Measurements from ENCODE around the gene DHX36. TPM values are rescaled to one million over a fixed set of nuclear protein-coding genes. Genes with fewer than 3 reads are reported as not detected.

Gene DHX36
- total RNA-seq, 6 experiments from 2014 or later = 17.6 to 39.1 (median 22.7) TPM

- DNase-seq (no peak), ATAC-seq (peak in 1 of 4 donors; percentile 43)
- Histone ChIP-seq H3K4me3 (no peak overlapping the region), H3K9me3 (no peaks in the 10 kb centered on the region), H3K36me3 (no peaks in the 10 kb centered on the region), H3K27me3 (no peaks in the 10 kb centered on the region), H3K27ac (no peak overlapping the region), H3K4me1 (no peaks in the 10 kb centered on the region)
- no peak for TF ChIP-seq POLR2A (IDR thresholded peaks at IDR 0.05)
- TF ChIP-seq, protein P1, sequence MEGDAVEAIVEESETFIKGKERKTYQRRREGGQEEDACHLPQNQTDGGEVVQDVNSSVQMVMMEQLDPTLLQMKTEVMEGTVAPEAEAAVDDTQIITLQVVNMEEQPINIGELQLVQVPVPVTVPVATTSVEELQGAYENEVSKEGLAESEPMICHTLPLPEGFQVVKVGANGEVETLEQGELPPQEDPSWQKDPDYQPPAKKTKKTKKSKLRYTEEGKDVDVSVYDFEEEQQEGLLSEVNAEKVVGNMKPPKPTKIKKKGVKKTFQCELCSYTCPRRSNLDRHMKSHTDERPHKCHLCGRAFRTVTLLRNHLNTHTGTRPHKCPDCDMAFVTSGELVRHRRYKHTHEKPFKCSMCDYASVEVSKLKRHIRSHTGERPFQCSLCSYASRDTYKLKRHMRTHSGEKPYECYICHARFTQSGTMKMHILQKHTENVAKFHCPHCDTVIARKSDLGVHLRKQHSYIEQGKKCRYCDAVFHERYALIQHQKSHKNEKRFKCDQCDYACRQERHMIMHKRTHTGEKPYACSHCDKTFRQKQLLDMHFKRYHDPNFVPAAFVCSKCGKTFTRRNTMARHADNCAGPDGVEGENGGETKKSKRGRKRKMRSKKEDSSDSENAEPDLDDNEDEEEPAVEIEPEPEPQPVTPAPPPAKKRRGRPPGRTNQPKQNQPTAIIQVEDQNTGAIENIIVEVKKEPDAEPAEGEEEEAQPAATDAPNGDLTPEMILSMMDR (IDR thresholded peaks at IDR 0.05) = no peak
- 69% methylated on average over 1 of the region's 1 CpG for WGBS (ENCODE audit: insufficient coverage, low coverage, low lambda C conversion rate, missing lambda C conversion rate)
- intact Hi-C loops (cut with DNase I) = no loop called here
Observed at GRCh38 chr3:154356009-154356408, 31.7 kb upstream of the DHX36 start.

DNA sequence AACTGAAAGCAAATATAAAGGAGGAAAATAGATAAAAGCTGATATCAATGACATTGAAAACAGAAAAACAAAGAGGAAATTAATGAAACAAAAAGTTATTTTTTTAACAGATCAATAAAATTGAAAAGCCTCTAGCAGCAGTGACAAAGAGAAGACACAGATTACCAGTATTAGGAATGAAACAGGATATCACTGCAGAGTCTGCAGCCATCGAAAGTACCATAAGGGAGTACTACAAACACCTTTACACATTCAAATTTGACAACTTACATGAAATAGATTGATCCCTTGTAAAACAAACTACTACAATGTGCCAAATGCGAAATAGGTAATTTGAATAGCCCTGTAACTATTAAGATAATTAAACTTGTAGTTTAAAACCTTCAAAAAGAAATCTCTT, 24.9 kb upstream of the DHX36 start:
- Histone ChIP-seq H3K4me3 (no peak overlapping the region), H3K36me3 (no peaks in the 10 kb centered on the region), H3K27ac (no peak overlapping the region), H3K9me3 (no peaks in the 10 kb centered on the region), H3K27me3 (no peaks in the 10 kb centered on the region), H3K4me1 (peaks cover 0 to 7% (median 0%) of the 10 kb centered on the region in 4 donors)
- TF ChIP-seq, protein P1 (IDR thresholded peaks at IDR 0.05) = no peak
- no peak for TF ChIP-seq POLR2A (IDR thresholded peaks at IDR 0.05)
- ATAC-seq = no peak
- intact Hi-C loops (cut with DNase I) = no loop called here
- DNase-seq = no peak
- WGBS (ENCODE audit: insufficient coverage, low coverage, low lambda C conversion rate, missing lambda C conversion rate) = 61% methylated on average over 2 of the region's 2 CpGs

DNA sequence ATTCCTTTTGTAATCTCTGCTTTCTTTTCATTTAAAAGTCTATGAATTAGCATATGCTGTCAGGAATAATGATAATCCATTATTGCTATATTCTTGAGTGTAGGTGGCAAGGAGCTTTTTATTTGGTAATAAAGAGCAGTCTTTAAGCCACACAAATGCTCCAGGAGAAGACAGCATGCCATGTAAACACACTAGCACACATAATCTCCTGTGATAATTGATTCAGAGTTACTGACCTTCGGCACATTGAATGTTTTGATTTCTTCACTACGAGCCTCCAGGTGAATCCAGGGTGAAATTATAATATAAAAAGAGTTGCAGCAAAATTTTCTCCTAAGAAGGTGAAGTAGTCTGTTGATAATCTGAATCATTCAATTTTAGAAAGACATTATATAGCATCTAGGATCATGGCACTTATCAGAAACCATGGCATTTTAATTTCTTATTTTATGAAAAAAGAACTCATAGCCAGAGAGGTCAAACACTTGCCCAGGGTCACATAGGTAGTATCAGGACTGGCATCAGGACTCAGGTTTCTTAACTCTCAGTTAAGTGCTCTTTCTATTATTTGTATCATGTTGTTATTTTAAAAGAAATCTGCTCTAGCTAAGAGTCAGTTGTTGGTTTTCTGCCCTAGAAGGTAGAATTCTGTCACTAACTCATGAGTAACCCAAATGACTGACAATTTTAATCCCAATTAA, 21.3 kb upstream of the DHX36 start:
- peak; percentile 92 to 99 (median 96) for ATAC-seq
- WGBS (ENCODE audit: insufficient coverage, low coverage, low lambda C conversion rate, missing lambda C conversion rate) = 29% methylated on average over 2 of the region's 2 CpGs
- Histone ChIP-seq H3K27me3 (no peaks in the 10 kb centered on the region), H3K36me3 (no peaks in the 10 kb centered on the region), H3K27ac (no peak overlapping the region), H3K4me3 (no peak overlapping the region), H3K4me1 (peaks cover 0 to 7% (median 0%) of the 10 kb centered on the region in 4 donors), H3K9me3 (no peaks in the 10 kb centered on the region)
- DNase-seq = no peak
- intact Hi-C loops (cut with DNase I) = no loop called here
- TF ChIP-seq POLR2A (IDR thresholded peaks at IDR 0.05) = no peak
- TF ChIP-seq, protein P1 (IDR thresholded peaks at IDR 0.05) = no peak

- no peaks in the 10 kb centered on the region for H3K27me3 ChIP-seq
- peak; percentile 82 to 91 (median 84) for ATAC-seq
- 30% methylated on average over 4 of the region's 4 CpGs for WGBS (ENCODE audit: insufficient coverage, low coverage, low lambda C conversion rate, missing lambda C conversion rate)
Observed at GRCh38 chr3:154338570-154338969, 14.3 kb upstream of the DHX36 start.

More at GRCh38 chr3:154338570-154338969, 14.3 kb upstream of the DHX36 start:
- H3K27ac ChIP-seq = no peak overlapping the region
- no peak for DNase-seq
- H3K9me3 ChIP-seq = no peaks in the 10 kb centered on the region
- H3K4me1 ChIP-seq = peaks cover 0 to 12% (median 0%) of the 10 kb centered on the region in 4 donors
- no peak for TF ChIP-seq POLR2A (IDR thresholded peaks at IDR 0.05)
- TF ChIP-seq, protein P1 (IDR thresholded peaks at IDR 0.05) = no peak
- no peak overlapping the region for H3K4me3 ChIP-seq
- intact Hi-C loops (cut with DNase I) = no loop called here
- no peaks in the 10 kb centered on the region for H3K36me3 ChIP-seq
